Measurements from ENCODE around the gene LMF1. TPM values are rescaled to one million over a fixed set of nuclear protein-coding genes. Genes with fewer than 3 reads are reported as not detected.

LMF1 gene
- total and polyA plus RNA-seq, 2 of the 13 experiments (the other 11 are each of a cell fraction or from before 2014, with no cell fraction given), result 6.8 to 8.5 TPM

DNA sequence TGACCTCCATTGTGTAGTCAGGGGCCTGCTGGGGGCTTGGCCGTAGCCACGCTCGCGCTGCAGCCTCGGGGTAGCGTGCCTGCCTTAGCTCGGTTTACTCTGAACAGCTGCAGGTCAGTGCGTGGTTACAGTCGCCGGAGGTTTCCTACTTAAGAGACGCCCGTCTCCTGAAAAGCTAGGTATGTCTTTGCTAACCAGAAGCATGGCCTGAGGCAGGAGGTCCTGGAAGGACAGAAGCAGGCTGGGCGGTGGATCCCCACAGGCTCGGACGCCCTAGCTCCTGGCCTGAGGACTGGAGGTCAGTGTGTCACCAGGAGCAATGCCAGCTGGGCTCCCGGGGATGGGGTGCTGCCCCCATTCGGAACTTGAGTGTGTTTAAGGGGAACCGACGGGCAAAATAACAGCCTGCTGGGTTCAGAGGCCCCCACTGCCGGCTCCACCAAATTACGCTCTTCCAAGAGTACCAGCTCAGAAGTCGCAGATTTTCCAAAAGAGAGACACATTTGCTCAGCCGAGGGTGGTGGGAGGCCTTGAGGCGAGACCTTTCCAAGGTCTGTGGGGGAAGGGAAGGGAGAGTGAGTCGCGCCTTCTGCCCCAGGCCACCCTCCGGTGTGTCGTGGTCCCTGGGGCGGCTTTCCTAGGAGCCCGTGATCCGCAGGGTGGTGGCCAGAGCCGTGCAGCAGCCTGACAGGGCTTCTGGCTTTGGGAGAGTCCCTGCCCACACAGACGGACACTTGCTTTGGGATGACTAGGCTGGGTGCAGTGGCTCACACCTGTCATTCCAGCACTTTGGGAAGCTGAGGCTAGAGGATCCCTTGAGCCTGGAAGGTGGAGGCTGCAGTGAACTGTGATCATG lies 166.4 kb downstream of the LMF1 start:
- TF ChIP-seq NONO (IDR thresholded peaks at IDR 0.05) (no peak), NONO (CRISPR knock-in tag; conservative IDR thresholded peaks at IDR 0.05) (no peak), SMYD3 (CRISPR knock-in tag; IDR thresholded peaks at IDR 0.05) (no peak), CEBPB (IDR thresholded peaks at IDR 0.05; ENCODE audit: borderline replicate concordance, low read depth, low read length) (no peak), KAT8 (CRISPR knock-in tag; IDR thresholded peaks at IDR 0.05) (no peak), ZNF530 (CRISPR knock-in tag; IDR thresholded peaks at IDR 0.05; ENCODE audit: low read depth) (no peak), CBX2 (IDR thresholded peaks at IDR 0.05; ENCODE audit: low read depth, low read length) (no peak), CBX2 (CRISPR knock-in tag; IDR thresholded peaks at IDR 0.05; ENCODE audit: low read depth) (no peak), CEBPG (CRISPR knock-in tag; IDR thresholded peaks at IDR 0.05) (no peak), TBL1XR1 (IDR thresholded peaks at IDR 0.05; ENCODE audit: borderline replicate concordance, low read length, partially characterized antibody) (no peak), ZFP37 (CRISPR knock-in tag; IDR thresholded peaks at IDR 0.05; ENCODE audit: borderline replicate concordance) (no peak), REL (CRISPR knock-in tag; conservative IDR thresholded peaks at IDR 0.05) (no peak)
- TF ChIP-seq, protein P1, sequence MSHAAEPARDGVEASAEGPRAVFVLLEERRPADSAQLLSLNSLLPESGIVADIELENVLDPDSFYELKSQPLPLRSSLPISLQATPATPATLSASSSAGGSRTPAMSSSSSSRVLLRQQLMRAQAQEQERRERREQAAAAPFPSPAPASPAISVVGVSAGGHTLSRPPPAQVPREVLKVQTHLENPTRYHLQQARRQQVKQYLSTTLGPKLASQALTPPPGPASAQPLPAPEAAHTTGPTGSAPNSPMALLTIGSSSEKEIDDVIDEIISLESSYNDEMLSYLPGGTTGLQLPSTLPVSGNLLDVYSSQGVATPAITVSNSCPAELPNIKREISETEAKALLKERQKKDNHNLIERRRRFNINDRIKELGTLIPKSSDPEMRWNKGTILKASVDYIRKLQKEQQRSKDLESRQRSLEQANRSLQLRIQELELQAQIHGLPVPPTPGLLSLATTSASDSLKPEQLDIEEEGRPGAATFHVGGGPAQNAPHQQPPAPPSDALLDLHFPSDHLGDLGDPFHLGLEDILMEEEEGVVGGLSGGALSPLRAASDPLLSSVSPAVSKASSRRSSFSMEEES (CRISPR knock-in tag; IDR thresholded peaks at IDR 0.05), result no peak
- TF ChIP-seq, protein P2, sequence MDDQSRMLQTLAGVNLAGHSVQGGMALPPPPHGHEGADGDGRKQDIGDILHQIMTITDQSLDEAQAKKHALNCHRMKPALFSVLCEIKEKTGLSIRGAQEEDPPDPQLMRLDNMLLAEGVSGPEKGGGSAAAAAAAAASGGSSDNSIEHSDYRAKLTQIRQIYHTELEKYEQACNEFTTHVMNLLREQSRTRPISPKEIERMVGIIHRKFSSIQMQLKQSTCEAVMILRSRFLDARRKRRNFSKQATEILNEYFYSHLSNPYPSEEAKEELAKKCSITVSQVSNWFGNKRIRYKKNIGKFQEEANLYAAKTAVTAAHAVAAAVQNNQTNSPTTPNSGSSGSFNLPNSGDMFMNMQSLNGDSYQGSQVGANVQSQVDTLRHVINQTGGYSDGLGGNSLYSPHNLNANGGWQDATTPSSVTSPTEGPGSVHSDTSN (CRISPR knock-in tag; IDR thresholded peaks at IDR 0.05; ENCODE audit: borderline replicate concordance), result no peak
- in situ Hi-C loops (cut with HindIII; ENCODE audit: extremely low pct_ligation_motif_present, low pct_unique_long_range_greater_than_20kb), result loop anchor here (25.0 kb wide), 1 partner anchor 408 kb away; no protein-coding TSS in a partner anchor
- POLR2A ChIA-PET, result no interaction called here

More for the DNA sequence above, 166.4 kb downstream of the LMF1 start:
- no peak overlapping the region for H3K4me3 ChIP-seq (replicated peaks in 1 of 3; ENCODE audit: insufficient read depth in 1 of 3, low read depth in 2 of 3, low read length in 3 of 3)
- BruUV-seq (replicated peaks), result no TSS peak
- DNase-seq (ENCODE audit: low spot score), result no peak
- no peak for ATAC-seq
- no peak overlapping the region for H3K9ac ChIP-seq (ENCODE audit: insufficient read depth, low read depth, low read length)
- no peak overlapping the region for H3K4me2 ChIP-seq (ENCODE audit: low read depth, low read length)
- H4K20me1 ChIP-seq (ENCODE audit: insufficient read depth, low read length), result no peaks in the 10 kb centered on the region
- no peaks in the 10 kb centered on the region for H3K79me2 ChIP-seq (ENCODE audit: insufficient read depth, low read length)
- no peaks in the 10 kb centered on the region for H3K9me3 ChIP-seq (ENCODE audit: low read length)
- FAIRE-seq, result no peak
- no peaks in the 10 kb centered on the region for H3K36me3 ChIP-seq (replicated peaks in 1 of 2; ENCODE audit: control insufficient read depth in 1 of 2, insufficient read depth in 2 of 2, low read length in 2 of 2)
- peaks cover 32 to 65% of the 10 kb centered on the region in 2 experiments for H3K27me3 ChIP-seq (ENCODE audit: control insufficient read depth in 1 of 2, insufficient read depth in 2 of 2, low read length in 2 of 2)
- no peak overlapping the region for H2AFZ ChIP-seq (ENCODE audit: low read length)
- H3K4me1 ChIP-seq (ENCODE audit: insufficient read depth, low read length), result no peaks in the 10 kb centered on the region
- no peak overlapping the region for H3K27ac ChIP-seq (ENCODE audit: extremely low read length, insufficient read depth, low read length)
- CTCF ChIA-PET (ENCODE audit: low intra/inter-chr PET ratio, low total read pairs), result no interaction called here
- WGBS (ENCODE audit: low lambda C conversion rate), result 18% methylated on average over 19 of the region's 33 CpGs
- intact Hi-C loops (cut with micrococcal nuclease; ENCODE audit: unreplicated experiment), result no loop called here

All from HepG2 (cell line).